HCT116 (cell line): Measurements from ENCODE around the gene KCNJ14. TPM values are rescaled to one million over a fixed set of nuclear protein-coding genes. Genes with fewer than 3 reads are reported as not detected.

Source experiments
- ATAC-seq: fragments of 200-7000 bp; cut with Tn5 transposase; 2 replicates; pipeline ENCODE4 v1.9.1; 2020; ENCODE audit warnings: mild to moderate bottlenecking, moderate library complexity
- BruUV-seq: library from RNA; stranded (reverse); fragments of 400-500 nt; replicated peaks from 2 replicates; lab custom pipeline; 2021; lab: Mats Ljungman, UMichigan
- CTCF ChIA-PET: fragments of 300-600 bp; sonication (Branson Sonifier 250); formaldehyde crosslinking; loops from one replicate; lab custom pipeline; 2021; ENCODE audit warnings: antibody characterized with exemption; lab: Charles Lee
- POLR2A ChIA-PET: fragments of 300-600, 350-600 bp; sonication (Branson Sonifier 250); formaldehyde crosslinking; loops from one replicate; lab custom pipeline; 2021; ENCODE audit warnings: antibody characterized with exemption; lab: Charles Lee
- RAD21 ChIA-PET, 2 experiments: fragments of 300-600 bp; sonication (Branson Sonifier 250); formaldehyde crosslinking; loops; one replicate each; lab custom pipeline; 2023; ENCODE audit warnings: low total read pairs in 2 of 2; ENCODE audit not compliant: uncharacterized antibody in 2 of 2, unreplicated experiment in 2 of 2, low non-redundant PET in 1 of 2; lab: Charles Lee
- DNase-seq: peaks from one replicate; pipeline ENCODE4 v3.0.0-alpha.2; 2010; ENCODE audit warnings: low read depth, low spot score
- H2AFZ ChIP-seq: fragments of 200-600 bp; shearing (Covaris generic), sonication (generic); 2 replicates; pipeline ENCODE4 v1.6.1; 2017; ENCODE audit warnings: low read depth, mixed run types, mixed read lengths, antibody characterized with exemption, low read length; ENCODE audit not compliant: poor library complexity, severe bottlenecking
- H3K27ac ChIP-seq: 2 replicates; pipeline ENCODE4 v1.5.1; 2012; ENCODE audit warnings: low read depth, low read length
- H3K27me3 ChIP-seq: fragments of 200-600 bp; sonication (generic); 2 replicates; pipeline ENCODE4 v1.6.1; 2016; ENCODE audit warnings: mixed run types, low read length, mixed read lengths; ENCODE audit not compliant: insufficient read depth
- H3K36me3 ChIP-seq, 2 experiments: fragments of 200-500 bp in 1 of 2; fragments of 200-600 bp in 1 of 2; sonication (Bioruptor generic) in 1 of 2; sonication (generic) in 1 of 2; 2 replicates each; pipeline versions ENCODE4 v1.5.1 to v1.6.1; 2014 to 2016; ENCODE audit warnings: low read length in 2 of 2, inconsistent platforms in 1 of 2, mixed read lengths in 1 of 2, mixed run types in 1 of 2; ENCODE audit not compliant: insufficient read depth in 2 of 2, control insufficient read depth in 1 of 2
- H3K4me1 ChIP-seq, 2 experiments: fragments of 200-600 bp in 1 of 2; sonication (generic) in 1 of 2; 2 replicates each; pipeline versions ENCODE4 v1.5.1 to v1.6.1; 2012 to 2017; ENCODE audit warnings: low read length in 2 of 2, inconsistent platforms in 1 of 2, mild to moderate bottlenecking in 1 of 2, mixed read lengths in 1 of 2, mixed run types in 1 of 2, moderate library complexity in 1 of 2; ENCODE audit not compliant: insufficient read depth in 2 of 2, control insufficient read depth in 1 of 2
- H3K4me2 ChIP-seq: fragments of 200-600 bp; sonication (generic); 2 replicates; pipeline ENCODE4 v1.6.1; 2017; ENCODE audit warnings: mixed run types, low read length, mixed read lengths
- H3K4me3 ChIP-seq, 2 experiments: fragments of 200-600 bp in 1 of 2; sonication (generic) in 1 of 2; replicated peaks in 1 of 2; 2 replicates each; pipeline ENCODE4 v1.5.1; 2011 to 2016; ENCODE audit warnings: low read length in 2 of 2, control low read depth in 1 of 2, low read depth in 1 of 2, mild to moderate bottlenecking in 1 of 2, mixed read lengths in 1 of 2, mixed run types in 1 of 2
- H3K79me2 ChIP-seq: fragments of 200-600 bp; sonication (generic); 2 replicates; pipeline ENCODE4 v1.6.1; 2017; ENCODE audit warnings: mild to moderate bottlenecking, mixed run types, low read length, moderate library complexity, mixed read lengths; ENCODE audit not compliant: insufficient read depth
- H3K9ac ChIP-seq: fragments of 200-600 bp; sonication (generic); 2 replicates; pipeline ENCODE4 v1.6.1; 2016; ENCODE audit warnings: low read length, mixed read lengths
- H3K9me2 ChIP-seq: fragments of 200-600 bp; sonication (generic), shearing (Covaris generic); 2 replicates; pipeline ENCODE4 v1.6.1; 2017; ENCODE audit warnings: mixed run types, mild to moderate bottlenecking, moderate library complexity; ENCODE audit not compliant: insufficient read depth
- H3K9me3 ChIP-seq, 2 experiments: fragments of 200-500 bp in 1 of 2; fragments of 200-600 bp in 1 of 2; sonication (Bioruptor generic) in 1 of 2; sonication (generic) in 1 of 2; 2 replicates each; pipeline ENCODE4 v1.6.1; 2014 to 2017; ENCODE audit warnings: low read length in 2 of 2, mixed read lengths in 2 of 2, inconsistent platforms in 1 of 2, low read depth in 1 of 2, mild to moderate bottlenecking in 1 of 2, mixed run types in 1 of 2, moderate library complexity in 1 of 2; ENCODE audit not compliant: control insufficient read depth in 1 of 2, insufficient read depth in 1 of 2
- H4K20me1 ChIP-seq: fragments of 200-600 bp; sonication (generic), shearing (Covaris generic); 2 replicates; pipeline ENCODE4 v1.6.1; 2017; ENCODE audit warnings: mixed run types, mild to moderate bottlenecking, moderate library complexity; ENCODE audit not compliant: insufficient read depth
- CBX3 ChIP-seq: IDR thresholded peaks from 2 replicates; pipeline ENCODE4 v1.6.1; 2012; ENCODE audit warnings: low read depth
- CEBPB ChIP-seq: IDR thresholded peaks from 2 replicates; pipeline ENCODE4 v1.6.1; 2012; ENCODE audit warnings: low read depth
- CTCF ChIP-seq, 3 experiments: fragments of 200-600 bp in 1 of 3; sonication (generic) in 1 of 3; IDR thresholded peaks in 2 of 3; conservative IDR thresholded peaks in 1 of 3; 2 replicates each; pipeline ENCODE4 v1.5.1; 2012 to 2017; ENCODE audit warnings: low read depth in 2 of 3, low read length in 2 of 3, antibody characterized with exemption in 1 of 3, borderline replicate concordance in 1 of 3, control low read depth in 1 of 3, mild to moderate bottlenecking in 1 of 3, mixed read lengths in 1 of 3, mixed run types in 1 of 3, moderate library complexity in 1 of 3; ENCODE audit not compliant: insufficient read depth in 1 of 3
- EGR1 ChIP-seq: IDR thresholded peaks from 2 replicates; pipeline ENCODE4 v1.6.1; 2012; ENCODE audit warnings: low read depth
- ELF1 ChIP-seq: IDR thresholded peaks from 2 replicates; pipeline ENCODE4 v1.6.1; 2012; ENCODE audit warnings: low read depth, borderline replicate concordance
- EZH2 ChIP-seq: fragments of 200-600 bp; sonication (generic); IDR thresholded peaks from 2 replicates; pipeline ENCODE4 v1.6.1; 2017; ENCODE audit warnings: antibody characterized with exemption, mixed run types
- EZH2phosphoT487 ChIP-seq: fragments of 200-600 bp; IDR thresholded peaks from 2 replicates; pipeline ENCODE4 v1.6.1; 2018; ENCODE audit warnings: antibody characterized with exemption, borderline replicate concordance
- JUND ChIP-seq: IDR thresholded peaks from 2 replicates; pipeline ENCODE4 v1.6.1; 2012
- MAX ChIP-seq: IDR thresholded peaks from 2 replicates; pipeline ENCODE4 v1.6.1; 2012
- POLR2A ChIP-seq: IDR thresholded peaks from 2 replicates; pipeline ENCODE4 v1.7.0; 2011; ENCODE audit warnings: borderline replicate concordance; ENCODE audit not compliant: insufficient read depth, insufficient read length; ENCODE audit errors: extremely low read depth
- POLR2AphosphoS5 ChIP-seq: IDR thresholded peaks from 2 replicates; pipeline ENCODE4 v1.6.1; 2011; ENCODE audit warnings: mild to moderate bottlenecking, low read depth, low read length, moderate library complexity
- SIN3A ChIP-seq: IDR thresholded peaks from 2 replicates; pipeline ENCODE4 v1.6.1; 2012; ENCODE audit warnings: low read depth
- SP1 ChIP-seq: IDR thresholded peaks from 2 replicates; pipeline ENCODE4 v1.6.1; 2012; ENCODE audit warnings: low read depth
- SRF ChIP-seq: IDR thresholded peaks from 2 replicates; pipeline ENCODE4 v1.6.1; 2012; ENCODE audit warnings: low read depth
- TCF7L2 ChIP-seq: IDR thresholded peaks from 2 replicates; pipeline ENCODE4 v1.7.0; 2011; ENCODE audit warnings: borderline replicate concordance, inconsistent platforms; ENCODE audit not compliant: insufficient read depth, insufficient read length; ENCODE audit errors: extremely low read depth
- ZFX ChIP-seq: fragments of 450-650 bp; IDR thresholded peaks from 2 replicates; pipeline ENCODE4 v1.6.1; 2017
- ZNF274 ChIP-seq: fragments of 200-500 bp; sonication (Bioruptor generic); IDR thresholded peaks from 2 replicates; pipeline ENCODE4 v1.6.1; 2014; ENCODE audit warnings: mild to moderate bottlenecking, low read depth, low read length, inconsistent platforms
- intact Hi-C: fragments of 100-400 bp; cut with micrococcal nuclease; formaldehyde crosslinking; loops from 2 replicates; pipeline ENCODE4 v1.10.0; 2022
- total RNA-seq: library from RNA; stranded (reverse); gene quantifications from one replicate; pipeline ENCODE4 v1.2.1, GENCODE V29; 2021; ENCODE audit not compliant: unreplicated experiment

Gene KCNJ14
- total RNA-seq, 1 experiment from 2014 or later, result 2.5 TPM

GRCh38 chr19:48452289-48453190 lies 2.8 kb upstream of the KCNJ14 start:
- peaks cover 33 to 85% of the 10 kb centered on the region in 2 experiments for H3K36me3 ChIP-seq
- DNase-seq (no peak), ATAC-seq (peak; percentile 51; the same call in 1 of the 2 replicates)
- no TSS peak for BruUV-seq
- RAD21 ChIA-PET, result no interaction called here
- no peak overlapping the region for H2AFZ ChIP-seq
- peaks cover 85% of the 10 kb centered on the region for H3K79me2 ChIP-seq
- CTCF ChIA-PET, result no interaction called here
- H3K9me2 ChIP-seq, result no peaks in the 10 kb centered on the region
- TF ChIP-seq JUND, result no peak
- no peak for TF ChIP-seq SIN3A
- no peak for TF ChIP-seq ZFX
- no peak for TF ChIP-seq TCF7L2
- no peak for TF ChIP-seq ZNF274
- TF ChIP-seq EZH2phosphoT487, result no peak
- no peak for TF ChIP-seq POLR2AphosphoS5
- no peak for TF ChIP-seq EZH2
- TF ChIP-seq CEBPB, result no peak
- H3K27ac ChIP-seq, result no peak overlapping the region; the same call in 1 of the 2 replicates
- POLR2A ChIA-PET, result no interaction called here
- H3K27me3 ChIP-seq, result no peaks in the 10 kb centered on the region
- no peak overlapping the region for H3K4me3 ChIP-seq
- no peaks in the 10 kb centered on the region; a peak in 1 of 4 replicates for H3K4me1 ChIP-seq
- no peaks in the 10 kb centered on the region for H3K9me3 ChIP-seq
- intact Hi-C loops, result no loop called here
- no peaks in the 10 kb centered on the region; the same call in 1 of the 2 replicates for H4K20me1 ChIP-seq
- H3K4me2 ChIP-seq, result no peak overlapping the region
- no peak overlapping the region for H3K9ac ChIP-seq

GRCh38 chr19:48454150-48454730 lies 1.1 kb upstream of the KCNJ14 start:
- Histone ChIP-seq H3K4me1 (no peaks in the 10 kb centered on the region), H3K36me3 (peaks cover 28 to 73% of the 10 kb centered on the region in 2 experiments), H3K27me3 (no peaks in the 10 kb centered on the region), H3K27ac (no peak overlapping the region), H3K79me2 (peaks cover 68% of the 10 kb centered on the region), H3K9ac (no peak overlapping the region), H3K9me3 (no peaks in the 10 kb centered on the region), H3K4me3 (no peak overlapping the region), H3K9me2 (no peaks in the 10 kb centered on the region), H4K20me1 (no peaks in the 10 kb centered on the region), H2AFZ (no peak overlapping the region), H3K4me2 (no peak overlapping the region)
- no TSS peak for BruUV-seq
- POLR2A ChIA-PET, result no interaction called here
- no peak for DNase-seq
- CTCF ChIA-PET, result no interaction called here
- ATAC-seq, result no peak
- intact Hi-C loops, result no loop called here
- RAD21 ChIA-PET, result no interaction called here
- TF ChIP-seq CBX3 (no peak), SIN3A (no peak), SP1 (no peak), ZNF274 (no peak), CEBPB (no peak), POLR2A (no peak), CTCF (IDR thresholded peaks at IDR 0.05 in 2 of 3, conservative IDR thresholded peaks at IDR 0.05 in 1 of 3; ENCODE audit: borderline replicate concordance in 1 of 3, insufficient read depth in 1 of 3, low read depth in 2 of 3, low read length in 2 of 3) (no peak), SRF (no peak), MAX (no peak), EGR1 (no peak), ELF1 (no peak), EZH2phosphoT487 (no peak), EZH2 (no peak), JUND (no peak), ZFX (no peak)
